ENCODE results near the gene MAL.

DNA sequence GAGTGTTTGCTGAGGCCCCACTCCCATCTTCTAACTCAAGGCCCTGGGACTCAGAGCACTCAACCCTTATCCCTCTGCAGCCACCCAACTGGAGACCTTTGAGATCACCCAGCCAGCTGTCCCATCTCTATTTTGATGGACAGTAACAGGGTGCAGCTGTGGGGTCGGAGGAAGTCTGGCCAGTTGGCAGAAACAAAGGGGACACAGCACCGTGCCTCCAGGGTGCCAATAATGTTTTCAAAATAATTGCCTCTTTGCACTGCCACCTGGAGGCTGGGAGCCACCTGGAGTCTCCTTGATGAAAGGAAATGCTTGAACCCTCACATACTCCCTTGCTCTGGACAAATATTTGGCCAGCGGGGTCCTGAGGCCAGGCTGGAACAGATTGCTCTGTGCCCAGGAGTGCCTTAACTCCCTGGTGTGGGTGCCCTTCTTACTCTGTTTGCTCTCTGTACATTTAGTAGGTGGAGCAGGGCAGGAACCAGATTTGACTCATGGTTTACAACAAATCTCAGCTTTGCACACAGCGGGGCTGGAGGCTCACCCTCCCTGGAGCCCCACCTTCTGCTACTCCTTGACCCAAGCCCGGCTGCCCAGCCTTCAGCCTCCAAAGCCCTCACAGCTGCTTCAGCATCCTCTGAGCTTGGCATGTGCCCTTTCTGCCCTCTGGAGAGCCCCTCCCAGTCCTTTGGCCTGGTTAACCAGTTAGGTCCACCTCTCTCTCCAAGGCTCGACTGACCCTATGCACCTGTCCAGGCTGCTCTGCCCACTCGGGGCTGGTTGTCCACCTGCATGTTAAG lies 17.2 kb downstream of the MAL start:
- TF ChIP-seq, protein P1, sequence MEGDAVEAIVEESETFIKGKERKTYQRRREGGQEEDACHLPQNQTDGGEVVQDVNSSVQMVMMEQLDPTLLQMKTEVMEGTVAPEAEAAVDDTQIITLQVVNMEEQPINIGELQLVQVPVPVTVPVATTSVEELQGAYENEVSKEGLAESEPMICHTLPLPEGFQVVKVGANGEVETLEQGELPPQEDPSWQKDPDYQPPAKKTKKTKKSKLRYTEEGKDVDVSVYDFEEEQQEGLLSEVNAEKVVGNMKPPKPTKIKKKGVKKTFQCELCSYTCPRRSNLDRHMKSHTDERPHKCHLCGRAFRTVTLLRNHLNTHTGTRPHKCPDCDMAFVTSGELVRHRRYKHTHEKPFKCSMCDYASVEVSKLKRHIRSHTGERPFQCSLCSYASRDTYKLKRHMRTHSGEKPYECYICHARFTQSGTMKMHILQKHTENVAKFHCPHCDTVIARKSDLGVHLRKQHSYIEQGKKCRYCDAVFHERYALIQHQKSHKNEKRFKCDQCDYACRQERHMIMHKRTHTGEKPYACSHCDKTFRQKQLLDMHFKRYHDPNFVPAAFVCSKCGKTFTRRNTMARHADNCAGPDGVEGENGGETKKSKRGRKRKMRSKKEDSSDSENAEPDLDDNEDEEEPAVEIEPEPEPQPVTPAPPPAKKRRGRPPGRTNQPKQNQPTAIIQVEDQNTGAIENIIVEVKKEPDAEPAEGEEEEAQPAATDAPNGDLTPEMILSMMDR (IDR thresholded peaks at IDR 0.05) = no peak; the same call in 1 of the 2 replicates
- no peak for TF ChIP-seq ZFX (IDR thresholded peaks at IDR 0.05; ENCODE audit: borderline replicate concordance)
